ENCODE results near the gene TRPM3. TPM values are rescaled to one million over a fixed set of nuclear protein-coding genes. Genes with fewer than 3 reads are reported as not detected.

Gene TRPM3
- total and polyA plus RNA-seq, 9 of the 15 experiments (the other 6 are each of a cell fraction or from before 2014, with no cell fraction given), result 0.04 TPM; not detected in 8

GRCh38 chr9:70495514-70495913 lies 625.9 kb downstream of the TRPM3 start:
- 75% methylated on average over 6 of the region's 6 CpGs for WGBS (ENCODE audit: insufficient coverage, low coverage, missing lambda C conversion rate)
- in situ Hi-C loops (cut with MboI), result no loop called here
- POLR2A ChIA-PET, result interaction anchor here (0.7 to 0.8 kb wide), 2 partner anchors 11 to 37 kb away, joined by 3 read pairs; no protein-coding TSS in a partner anchor

DNA sequence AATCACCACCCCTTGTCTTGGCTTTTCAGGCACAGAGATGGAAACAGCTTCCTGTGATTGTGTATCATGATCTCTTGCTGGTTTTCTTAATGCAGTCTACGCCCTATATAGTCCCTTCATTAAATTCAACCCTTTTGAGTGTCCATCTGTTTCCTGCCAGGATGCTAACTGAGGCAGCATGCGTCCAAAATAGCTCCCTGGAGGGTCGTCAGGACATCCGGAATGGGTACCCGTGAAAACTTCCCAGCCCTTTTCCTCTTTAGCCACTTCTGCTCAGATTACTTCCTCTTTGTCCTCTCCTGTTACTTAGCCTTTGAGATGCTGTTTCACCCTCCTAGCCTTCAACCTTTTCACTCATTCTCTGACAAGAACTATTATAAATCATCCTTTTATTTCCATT lies 627.2 kb downstream of the TRPM3 start:
- CTCF ChIA-PET (ENCODE audit: low intra/inter-chr PET ratio), result no interaction called here
- no peak overlapping the region for H3K27ac ChIP-seq (ENCODE audit: extremely low read depth, low read depth, low read length)
- no peak overlapping the region for H3K4me2 ChIP-seq (ENCODE audit: insufficient read depth, low read length)
- POLR2A ChIA-PET, result interaction anchor here (1.1 kb wide), 1 partner anchor 75 kb away, joined by 3 read pairs; no protein-coding TSS in a partner anchor
- H4K20me1 ChIP-seq (replicated peaks; ENCODE audit: control insufficient read depth, insufficient read depth, low read length), result no peaks in the 10 kb centered on the region
- no peaks in the 10 kb centered on the region; a peak in 2 of 5 replicates for H3K4me1 ChIP-seq (replicated peaks in 1 of 2; ENCODE audit: control insufficient read depth in 2 of 2, insufficient read depth in 2 of 2, low read length in 2 of 2)
- no peak overlapping the region for H2AFZ ChIP-seq (ENCODE audit: low read depth, low read length)
- intact Hi-C loops (cut with micrococcal nuclease), result no loop called here
- no peak overlapping the region for H3K4me3 ChIP-seq
- H3K9me3 ChIP-seq (replicated peaks; ENCODE audit: control insufficient read depth, insufficient read depth, low read depth, low read length), result no peaks in the 10 kb centered on the region
- no peaks in the 10 kb centered on the region for H3K36me3 ChIP-seq (ENCODE audit: control insufficient read depth, insufficient read depth, low read length)
- H3K9ac ChIP-seq (ENCODE audit: insufficient read depth in 1 of 2, low read depth in 2 of 2, low read length in 2 of 2), result no peak overlapping the region
- H3K9me1 ChIP-seq (ENCODE audit: control insufficient read depth, insufficient read depth, low read length), result no peaks in the 10 kb centered on the region
- ATAC-seq, result no peak
- in situ Hi-C loops (cut with MboI), result no loop called here
- 32% methylated on average over 5 of the region's 5 CpGs for WGBS (ENCODE audit: insufficient coverage, low coverage, missing lambda C conversion rate)
- no peaks in the 10 kb centered on the region for H3K79me2 ChIP-seq (ENCODE audit: control insufficient read depth, insufficient read depth, low read length)
- no TSS peak for BruUV-seq (replicated peaks)
- no peak for FAIRE-seq
- H3K27me3 ChIP-seq (ENCODE audit: control insufficient read depth in 2 of 2, insufficient read depth in 2 of 2, low read length in 2 of 2), result no peaks in the 10 kb centered on the region
- no peak for DNase-seq (ENCODE audit: extremely low read depth in 1 of 4, low spot score in 3 of 4)
- no peak for TF ChIP-seq GABPB1 (CRISPR knock-in tag; IDR thresholded peaks at IDR 0.05)
- no peak for TF ChIP-seq PURB (CRISPR knock-in tag; IDR thresholded peaks at IDR 0.05; ENCODE audit: low read depth)
- no peak for TF ChIP-seq TCFL5 (CRISPR knock-in tag; conservative IDR thresholded peaks at IDR 0.05)
- TF ChIP-seq DMBX1 (CRISPR knock-in tag; IDR thresholded peaks at IDR 0.05; ENCODE audit: borderline replicate concordance), result no peak
- TF ChIP-seq, protein P1, sequence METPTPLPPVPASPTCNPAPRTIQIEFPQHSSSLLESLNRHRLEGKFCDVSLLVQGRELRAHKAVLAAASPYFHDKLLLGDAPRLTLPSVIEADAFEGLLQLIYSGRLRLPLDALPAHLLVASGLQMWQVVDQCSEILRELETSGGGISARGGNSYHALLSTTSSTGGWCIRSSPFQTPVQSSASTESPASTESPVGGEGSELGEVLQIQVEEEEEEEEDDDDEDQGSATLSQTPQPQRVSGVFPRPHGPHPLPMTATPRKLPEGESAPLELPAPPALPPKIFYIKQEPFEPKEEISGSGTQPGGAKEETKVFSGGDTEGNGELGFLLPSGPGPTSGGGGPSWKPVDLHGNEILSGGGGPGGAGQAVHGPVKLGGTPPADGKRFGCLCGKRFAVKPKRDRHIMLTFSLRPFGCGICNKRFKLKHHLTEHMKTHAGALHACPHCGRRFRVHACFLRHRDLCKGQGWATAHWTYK (CRISPR knock-in tag; IDR thresholded peaks at IDR 0.05), result no peak
- TF ChIP-seq GABPA (tag; conservative IDR thresholded peaks at IDR 0.05; ENCODE audit: low read depth), result no peak
- TF ChIP-seq CEBPB (tag; IDR thresholded peaks at IDR 0.05), result no peak
- TF ChIP-seq FOXJ3 (CRISPR knock-in tag; IDR thresholded peaks at IDR 0.05), result no peak
- TF ChIP-seq STAT5B (CRISPR knock-in tag; IDR thresholded peaks at IDR 0.05), result no peak

More at GRCh38 chr9:70495514-70495913, 625.9 kb downstream of the TRPM3 start:
- no peaks in the 10 kb centered on the region for H3K36me3 ChIP-seq (ENCODE audit: control insufficient read depth, insufficient read depth, low read length)
- no peak overlapping the region for H3K27ac ChIP-seq (ENCODE audit: extremely low read depth, low read depth, low read length)
- CTCF ChIA-PET (ENCODE audit: low intra/inter-chr PET ratio), result no interaction called here
- H3K9ac ChIP-seq (ENCODE audit: insufficient read depth in 1 of 2, low read depth in 2 of 2, low read length in 2 of 2), result no peak overlapping the region
- BruUV-seq (replicated peaks), result no TSS peak
- peak overlapping the region; percentile 82 for H2AFZ ChIP-seq (ENCODE audit: low read depth, low read length)
- no peak overlapping the region for H3K4me2 ChIP-seq (ENCODE audit: insufficient read depth, low read length)
- intact Hi-C loops (cut with micrococcal nuclease), result no loop called here
- H3K9me3 ChIP-seq (replicated peaks; ENCODE audit: control insufficient read depth, insufficient read depth, low read depth, low read length), result no peaks in the 10 kb centered on the region
- no peak for TF ChIP-seq ZNF644 (tag; IDR thresholded peaks at IDR 0.05; ENCODE audit: low read depth)
- TF ChIP-seq USF2 (CRISPR knock-in tag; IDR thresholded peaks at IDR 0.05), result peak; percentile 34
- no peaks in the 10 kb centered on the region for H3K9me1 ChIP-seq (ENCODE audit: control insufficient read depth, insufficient read depth, low read length)
- H3K4me3 ChIP-seq, result no peak overlapping the region
- no peaks in the 10 kb centered on the region for H4K20me1 ChIP-seq (replicated peaks; ENCODE audit: control insufficient read depth, insufficient read depth, low read length)
- ATAC-seq, result peak; percentile 46; the same call in 2 of the 3 replicates
- no peaks in the 10 kb centered on the region for H3K27me3 ChIP-seq (ENCODE audit: control insufficient read depth in 2 of 2, insufficient read depth in 2 of 2, low read length in 2 of 2)
- DNase-seq (ENCODE audit: extremely low read depth in 1 of 4, low spot score in 3 of 4), result peak in 2 of 4 experiments; percentile 15 to 20
- H3K4me1 ChIP-seq (replicated peaks in 1 of 2; ENCODE audit: control insufficient read depth in 2 of 2, insufficient read depth in 2 of 2, low read length in 2 of 2), result peaks cover 0 to 2% of the 10 kb centered on the region in 2 experiments; a peak in 2 of 5 replicates
- no peaks in the 10 kb centered on the region for H3K79me2 ChIP-seq (ENCODE audit: control insufficient read depth, insufficient read depth, low read length)
- FAIRE-seq, result no peak

Data from K562 (cell line).